NT2/D1 (cell line): ENCODE data around the gene NAALADL2.

ENCODE experiments used
- YY1 ChIP-seq: IDR thresholded peaks from 2 replicates; pipeline ENCODE4 v1.6.1; 2011; ENCODE audit not compliant: insufficient read length, insufficient read depth
- ZNF274 ChIP-seq: IDR thresholded peaks from 2 replicates; pipeline ENCODE4 v1.6.1; 2011; ENCODE audit warnings: mild to moderate bottlenecking, low read depth, low read length

- TF ChIP-seq ZNF274 (no peak), YY1 (no peak)
Measured at GRCh38 chr3:175397372-175397771, 538.2 kb downstream of the NAALADL2 start.
